A673 (cell line): ENCODE data around the gene EQTN. TPM values are rescaled to one million over a fixed set of nuclear protein-coding genes. Genes with fewer than 3 reads are reported as not detected.

ENCODE experiments used
- BruUV-seq: library from RNA; stranded (reverse); fragments of 400-500 nt; replicated peaks from 2 replicates; lab custom pipeline; 2021; lab: Mats Ljungman, UMichigan
- CTCF ChIA-PET: fragments of 300-600 bp; sonication (Branson Sonifier 250); formaldehyde crosslinking; loops from one replicate; lab custom pipeline; 2022; ENCODE audit warnings: antibody characterized with exemption; lab: Charles Lee
- POLR2A ChIA-PET: fragments of 300-600 bp; sonication (Branson Sonifier 250); formaldehyde crosslinking; loops from one replicate; lab custom pipeline; 2022; ENCODE audit warnings: antibody characterized with exemption; ENCODE audit not compliant: low non-redundant PET; lab: Charles Lee
- DNase-seq: peaks from one replicate; pipeline ENCODE4 v3.0.0-alpha.2; 2015; ENCODE audit warnings: low spot score
- H3K27ac ChIP-seq: fragments of 200-600 bp; sonication (generic); 2 replicates; pipeline ENCODE4 v1.5.1; 2016; ENCODE audit warnings: mixed run types, low read depth, mild to moderate bottlenecking, mixed read lengths, antibody characterized with exemption, low read length; ENCODE audit not compliant: poor library complexity, severe bottlenecking
- H3K27me3 ChIP-seq: fragments of 200-600 bp; sonication (generic); replicated peaks from 2 replicates; pipeline ENCODE4 v1.6.1; 2017; ENCODE audit warnings: mixed run types, low read depth, mild to moderate bottlenecking, mixed read lengths, antibody characterized with exemption, low read length; ENCODE audit not compliant: insufficient read depth, poor library complexity
- H3K36me3 ChIP-seq: fragments of 200-600 bp; sonication (generic); 2 replicates; pipeline ENCODE4 v1.6.1; 2016; ENCODE audit warnings: mixed run types, mild to moderate bottlenecking, mixed read lengths, antibody characterized with exemption, low read length; ENCODE audit not compliant: insufficient read depth, poor library complexity, severe bottlenecking
- H3K4me1 ChIP-seq: fragments of 200-600 bp; sonication (generic); 2 replicates; pipeline ENCODE4 v1.6.1; 2017; ENCODE audit warnings: mixed run types, mild to moderate bottlenecking, mixed read lengths, antibody characterized with exemption, low read length; ENCODE audit not compliant: insufficient read depth, poor library complexity, severe bottlenecking
- H3K4me3 ChIP-seq: fragments of 200-600 bp; sonication (generic); 2 replicates; pipeline ENCODE4 v1.5.1; 2016; ENCODE audit warnings: low read depth, mixed run types, mild to moderate bottlenecking, mixed read lengths, low read length; ENCODE audit not compliant: poor library complexity, severe bottlenecking
- H3K9me3 ChIP-seq: fragments of 200-600 bp; sonication (generic); 2 replicates; pipeline ENCODE4 v1.6.1; 2016; ENCODE audit warnings: mixed run types, low read depth, mild to moderate bottlenecking, mixed read lengths, antibody characterized with exemption, low read length; ENCODE audit not compliant: poor library complexity, severe bottlenecking
- EZH2 ChIP-seq: fragments of 200-600 bp; sonication (generic); IDR thresholded peaks from 2 replicates; pipeline ENCODE4 v1.6.1; 2017; ENCODE audit warnings: borderline replicate concordance, low read depth, mild to moderate bottlenecking, mixed read lengths, antibody characterized with exemption, low read length; ENCODE audit not compliant: poor library complexity, severe bottlenecking
- intact Hi-C: fragments of 100-400 bp; cut with micrococcal nuclease; formaldehyde crosslinking; loops from one replicate; pipeline ENCODE4 v1.10.0; 2022; ENCODE audit not compliant: unreplicated experiment
- total RNA-seq: library from RNA; stranded (reverse); gene quantifications from 2 replicates; pipeline ENCODE4 v1.2.3, GENCODE V29; 2021
- TF ChIP-seq, protein P1 (sequence below): fragments of 300-800, 200-600 bp; sonication (generic); conservative IDR thresholded peaks from 2 replicates; pipeline ENCODE4 v1.5.1; 2017; ENCODE audit warnings: low read depth, mild to moderate bottlenecking, antibody characterized with exemption, low read length, moderate library complexity, mixed read lengths

Gene EQTN
- total RNA-seq, 1 experiment from 2014 or later: not detected

DNA sequence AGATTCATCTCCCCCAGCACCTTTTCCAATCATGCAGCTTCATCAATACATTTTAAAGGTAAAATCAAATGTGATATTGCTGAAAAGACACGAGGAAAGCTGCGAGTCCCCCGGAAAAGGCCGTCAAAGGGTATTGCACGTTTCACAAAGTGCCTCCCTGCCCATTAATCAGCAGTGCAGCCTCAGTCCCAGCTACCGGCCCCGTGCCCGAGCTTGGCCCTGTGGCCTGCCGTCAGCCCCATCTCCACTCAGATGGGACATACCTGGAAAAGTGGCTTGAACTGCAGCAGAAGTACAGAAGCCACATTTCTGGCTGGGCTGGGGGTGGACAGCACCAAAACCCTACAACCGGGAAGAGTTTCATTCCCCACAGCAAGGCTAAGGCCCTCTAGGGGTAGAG, 39.9 kb upstream of the EQTN start:
- POLR2A ChIA-PET: no interaction called here
- no peak overlapping the region for H3K4me3 ChIP-seq
- TF ChIP-seq EZH2: no peak
- TF ChIP-seq, protein P1, sequence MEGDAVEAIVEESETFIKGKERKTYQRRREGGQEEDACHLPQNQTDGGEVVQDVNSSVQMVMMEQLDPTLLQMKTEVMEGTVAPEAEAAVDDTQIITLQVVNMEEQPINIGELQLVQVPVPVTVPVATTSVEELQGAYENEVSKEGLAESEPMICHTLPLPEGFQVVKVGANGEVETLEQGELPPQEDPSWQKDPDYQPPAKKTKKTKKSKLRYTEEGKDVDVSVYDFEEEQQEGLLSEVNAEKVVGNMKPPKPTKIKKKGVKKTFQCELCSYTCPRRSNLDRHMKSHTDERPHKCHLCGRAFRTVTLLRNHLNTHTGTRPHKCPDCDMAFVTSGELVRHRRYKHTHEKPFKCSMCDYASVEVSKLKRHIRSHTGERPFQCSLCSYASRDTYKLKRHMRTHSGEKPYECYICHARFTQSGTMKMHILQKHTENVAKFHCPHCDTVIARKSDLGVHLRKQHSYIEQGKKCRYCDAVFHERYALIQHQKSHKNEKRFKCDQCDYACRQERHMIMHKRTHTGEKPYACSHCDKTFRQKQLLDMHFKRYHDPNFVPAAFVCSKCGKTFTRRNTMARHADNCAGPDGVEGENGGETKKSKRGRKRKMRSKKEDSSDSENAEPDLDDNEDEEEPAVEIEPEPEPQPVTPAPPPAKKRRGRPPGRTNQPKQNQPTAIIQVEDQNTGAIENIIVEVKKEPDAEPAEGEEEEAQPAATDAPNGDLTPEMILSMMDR: no peak
- H3K36me3 ChIP-seq: no peaks in the 10 kb centered on the region
- CTCF ChIA-PET: no interaction called here
- intact Hi-C loops: loop anchor here (10.0 kb wide), 2 partner anchors 388 to 738 kb away; no protein-coding TSS in a partner anchor
- BruUV-seq: no TSS peak
- H3K27me3 ChIP-seq: no peaks in the 10 kb centered on the region
- no peaks in the 10 kb centered on the region for H3K9me3 ChIP-seq
- no peak overlapping the region for H3K27ac ChIP-seq
- no peak for DNase-seq
- no peaks in the 10 kb centered on the region for H3K4me1 ChIP-seq

DNA sequence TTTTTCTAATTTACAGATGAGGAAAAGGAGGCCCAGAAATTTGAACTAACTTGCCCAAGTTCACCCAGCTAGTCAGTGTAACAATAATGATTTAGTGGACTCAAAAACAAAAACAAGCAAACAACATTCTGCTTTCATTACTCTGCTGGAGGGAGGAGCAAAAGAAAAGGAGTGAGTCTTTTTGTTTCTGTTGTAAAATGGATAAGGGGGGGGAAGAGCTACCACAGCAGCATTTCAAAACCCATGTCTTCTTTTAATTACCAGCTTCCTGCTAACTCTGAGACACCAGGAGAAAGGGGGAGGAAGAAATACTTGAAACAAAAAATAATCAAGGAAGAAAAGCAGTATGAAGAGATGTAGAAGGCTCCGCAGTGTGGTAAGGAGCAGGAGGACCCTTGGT, 39.2 kb upstream of the EQTN start:
- Histone ChIP-seq H3K9me3 (no peaks in the 10 kb centered on the region), H3K36me3 (no peaks in the 10 kb centered on the region), H3K4me1 (no peaks in the 10 kb centered on the region), H3K27ac (no peak overlapping the region), H3K27me3 (no peaks in the 10 kb centered on the region), H3K4me3 (no peak overlapping the region)
- CTCF ChIA-PET: no interaction called here
- TF ChIP-seq, protein P1: no peak
- intact Hi-C loops: loop anchor here (10.0 kb wide), 2 partner anchors 389 to 739 kb away; no protein-coding TSS in a partner anchor
- no peak for DNase-seq
- POLR2A ChIA-PET: no interaction called here
- no TSS peak for BruUV-seq

DNA sequence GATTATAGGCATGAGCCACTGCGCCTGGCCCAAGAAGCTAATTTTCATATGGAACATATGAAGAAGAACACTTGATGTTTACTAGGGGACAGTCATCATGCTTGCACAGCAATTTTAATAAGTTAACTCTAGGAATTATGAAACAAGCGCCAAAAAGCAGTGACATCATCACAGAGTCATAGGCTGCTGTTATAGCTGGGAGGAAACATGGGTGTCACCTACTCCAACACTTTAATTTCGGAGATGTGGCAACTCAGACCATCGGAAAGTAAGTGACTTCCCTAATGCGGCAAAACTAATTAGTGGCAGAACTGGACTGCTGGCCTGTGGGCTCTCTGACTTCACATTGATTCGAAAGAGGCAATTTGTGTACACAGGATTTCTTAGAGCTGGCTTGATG, 38.1 kb upstream of the EQTN start:
- Histone ChIP-seq H3K4me1 (no peaks in the 10 kb centered on the region), H3K27me3 (no peaks in the 10 kb centered on the region), H3K9me3 (no peaks in the 10 kb centered on the region), H3K36me3 (no peaks in the 10 kb centered on the region), H3K4me3 (no peak overlapping the region), H3K27ac (no peak overlapping the region)
- CTCF ChIA-PET: no interaction called here
- intact Hi-C loops: loop anchor here (10.0 kb wide), 2 partner anchors 390 to 740 kb away; no protein-coding TSS in a partner anchor
- TF ChIP-seq, protein P1: no peak
- no peak for TF ChIP-seq EZH2
- no peak for DNase-seq
- POLR2A ChIA-PET: no interaction called here
- no TSS peak for BruUV-seq
